H1 (cell line): ENCODE measurements around the gene DKKL1. TPM values are rescaled to one million over a fixed set of nuclear protein-coding genes. Genes with fewer than 3 reads are reported as not detected.

ENCODE experiments used
- CREB1 ChIP-seq: IDR thresholded peaks from 2 replicates; pipeline ENCODE4 v1.6.1; 2012; ENCODE audit warnings: inconsistent platforms
- GABPA ChIP-seq: IDR thresholded peaks from 2 replicates; pipeline ENCODE4 v1.6.1; 2011; ENCODE audit warnings: mild to moderate bottlenecking, low read length, moderate library complexity, borderline replicate concordance; ENCODE audit not compliant: insufficient read depth
- HDAC6 ChIP-seq: IDR thresholded peaks from one replicate; pipeline ENCODE4 v1.7.1; 2012; ENCODE audit warnings: low read depth, mild to moderate bottlenecking, inconsistent platforms, low read length, moderate library complexity
- NRF1 ChIP-seq: IDR thresholded peaks from 2 replicates; pipeline ENCODE4 v1.6.1; 2011; ENCODE audit warnings: mild to moderate bottlenecking, low read depth, low read length, improper control_type of control experiment
- RXRA ChIP-seq: IDR thresholded peaks from 2 replicates; pipeline ENCODE4 v1.6.1; 2011; ENCODE audit warnings: low read depth, mild to moderate bottlenecking, low read length, moderate library complexity; ENCODE audit not compliant: insufficient read depth
- SAP30 ChIP-seq: fragments of 300-600 bp; sonication (generic); IDR thresholded peaks from 2 replicates; pipeline ENCODE4 v1.7.1; 2012; ENCODE audit warnings: low read length, moderate library complexity, mild to moderate bottlenecking, inconsistent platforms; ENCODE audit not compliant: insufficient read depth, insufficient replicate concordance
- SIN3A ChIP-seq, 2 experiments: IDR thresholded peaks in 1 of 2; conservative IDR thresholded peaks in 1 of 2; 2 replicates each; pipeline ENCODE4 v1.6.1; 2011 to 2012; ENCODE audit warnings: low read length in 2 of 2, improper control_type of control experiment in 1 of 2, low read depth in 1 of 2, mild to moderate bottlenecking in 1 of 2
- SP4 ChIP-seq: IDR thresholded peaks from 2 replicates; pipeline ENCODE4 v1.6.1; 2012; ENCODE audit warnings: low read length, inconsistent platforms
- TEAD4 ChIP-seq: IDR thresholded peaks from 2 replicates; pipeline ENCODE4 v1.6.1; 2012; ENCODE audit warnings: low read depth, low read length, inconsistent platforms, mixed read lengths
- YY1 ChIP-seq: IDR thresholded peaks from 2 replicates; pipeline ENCODE4 v1.6.1; 2011; ENCODE audit warnings: low read depth, mild to moderate bottlenecking, low read length
- polyA plus RNA-seq, 7 experiments: library from polyadenylated mRNA; depleted of rRNA in 3 of 7; stranded (reverse) in 5 of 7; unstranded in 2 of 7; fragments of >200 nt in 5 of 7; fragments of 200-250 nt in 2 of 7; gene quantifications; 1 replicate in 5 of 7; 2 replicates in 1 of 7; 4 replicates in 1 of 7; pipeline versions ENCODE4 v1.2.1 to v1.2.3, GENCODE V29; 2011 to 2013; ENCODE audit warnings: missing spikeins in 2 of 7, mixed read lengths in 2 of 7
- total RNA-seq: library from RNA; stranded (reverse); fragmentation: NEBNext Ultra II Directional; extraction: Animal tissue kit (Norgen Biotek cat#: 25700); gene quantifications from 2 replicates; pipeline ENCODE4 v1.2.1, GENCODE V29; 2021
- TF ChIP-seq, protein P1 (sequence below): fragments of 300-600 bp; sonication (generic); IDR thresholded peaks from 2 replicates; pipeline ENCODE4 v1.7.1; 2012; ENCODE audit warnings: low read length, moderate library complexity, mild to moderate bottlenecking, inconsistent platforms; ENCODE audit not compliant: insufficient replicate concordance

The DKKL1 gene
- total and polyA plus RNA-seq, 2 of the 8 experiments (the other 6 are each of a cell fraction or from before 2014, with no cell fraction given), result 2.6 to 6.8 TPM

DNA sequence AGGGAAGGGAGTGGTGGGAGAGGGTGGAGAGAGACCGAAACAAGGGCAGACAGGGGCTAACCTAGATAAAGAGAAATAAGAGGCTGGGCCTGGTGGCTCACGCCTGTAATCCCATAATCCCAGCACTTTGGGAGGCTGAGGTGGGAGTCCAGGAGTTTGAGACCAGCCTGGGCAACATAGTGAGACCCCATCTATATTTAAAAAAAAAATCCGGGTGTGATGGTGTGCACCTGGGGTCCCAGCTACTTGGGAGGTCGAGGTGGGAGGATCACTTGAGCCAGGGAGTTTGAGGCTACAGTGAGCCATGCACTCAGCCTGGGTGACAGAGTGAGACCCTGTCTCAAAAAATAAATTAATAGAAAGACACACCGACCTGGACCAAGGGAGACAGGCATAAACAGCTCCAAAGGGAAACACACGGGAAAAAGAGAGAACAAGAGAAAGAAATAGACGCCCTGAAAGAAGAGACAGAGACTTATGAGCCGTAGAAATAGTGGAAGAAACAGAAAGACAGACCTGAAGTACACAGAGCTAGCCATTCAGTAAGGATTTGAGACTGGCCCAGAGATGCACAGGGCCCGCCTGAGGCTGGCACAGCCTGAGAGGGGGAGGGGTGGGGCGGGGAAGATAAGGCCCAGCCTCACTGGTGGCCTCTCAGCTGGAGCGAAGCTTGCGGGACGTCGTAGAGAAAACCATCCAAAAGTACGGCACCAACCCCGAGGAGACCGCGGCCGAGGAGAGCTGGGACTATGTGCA is 26.2 kb upstream of the DKKL1 start (continued):
- TF ChIP-seq, protein P1, sequence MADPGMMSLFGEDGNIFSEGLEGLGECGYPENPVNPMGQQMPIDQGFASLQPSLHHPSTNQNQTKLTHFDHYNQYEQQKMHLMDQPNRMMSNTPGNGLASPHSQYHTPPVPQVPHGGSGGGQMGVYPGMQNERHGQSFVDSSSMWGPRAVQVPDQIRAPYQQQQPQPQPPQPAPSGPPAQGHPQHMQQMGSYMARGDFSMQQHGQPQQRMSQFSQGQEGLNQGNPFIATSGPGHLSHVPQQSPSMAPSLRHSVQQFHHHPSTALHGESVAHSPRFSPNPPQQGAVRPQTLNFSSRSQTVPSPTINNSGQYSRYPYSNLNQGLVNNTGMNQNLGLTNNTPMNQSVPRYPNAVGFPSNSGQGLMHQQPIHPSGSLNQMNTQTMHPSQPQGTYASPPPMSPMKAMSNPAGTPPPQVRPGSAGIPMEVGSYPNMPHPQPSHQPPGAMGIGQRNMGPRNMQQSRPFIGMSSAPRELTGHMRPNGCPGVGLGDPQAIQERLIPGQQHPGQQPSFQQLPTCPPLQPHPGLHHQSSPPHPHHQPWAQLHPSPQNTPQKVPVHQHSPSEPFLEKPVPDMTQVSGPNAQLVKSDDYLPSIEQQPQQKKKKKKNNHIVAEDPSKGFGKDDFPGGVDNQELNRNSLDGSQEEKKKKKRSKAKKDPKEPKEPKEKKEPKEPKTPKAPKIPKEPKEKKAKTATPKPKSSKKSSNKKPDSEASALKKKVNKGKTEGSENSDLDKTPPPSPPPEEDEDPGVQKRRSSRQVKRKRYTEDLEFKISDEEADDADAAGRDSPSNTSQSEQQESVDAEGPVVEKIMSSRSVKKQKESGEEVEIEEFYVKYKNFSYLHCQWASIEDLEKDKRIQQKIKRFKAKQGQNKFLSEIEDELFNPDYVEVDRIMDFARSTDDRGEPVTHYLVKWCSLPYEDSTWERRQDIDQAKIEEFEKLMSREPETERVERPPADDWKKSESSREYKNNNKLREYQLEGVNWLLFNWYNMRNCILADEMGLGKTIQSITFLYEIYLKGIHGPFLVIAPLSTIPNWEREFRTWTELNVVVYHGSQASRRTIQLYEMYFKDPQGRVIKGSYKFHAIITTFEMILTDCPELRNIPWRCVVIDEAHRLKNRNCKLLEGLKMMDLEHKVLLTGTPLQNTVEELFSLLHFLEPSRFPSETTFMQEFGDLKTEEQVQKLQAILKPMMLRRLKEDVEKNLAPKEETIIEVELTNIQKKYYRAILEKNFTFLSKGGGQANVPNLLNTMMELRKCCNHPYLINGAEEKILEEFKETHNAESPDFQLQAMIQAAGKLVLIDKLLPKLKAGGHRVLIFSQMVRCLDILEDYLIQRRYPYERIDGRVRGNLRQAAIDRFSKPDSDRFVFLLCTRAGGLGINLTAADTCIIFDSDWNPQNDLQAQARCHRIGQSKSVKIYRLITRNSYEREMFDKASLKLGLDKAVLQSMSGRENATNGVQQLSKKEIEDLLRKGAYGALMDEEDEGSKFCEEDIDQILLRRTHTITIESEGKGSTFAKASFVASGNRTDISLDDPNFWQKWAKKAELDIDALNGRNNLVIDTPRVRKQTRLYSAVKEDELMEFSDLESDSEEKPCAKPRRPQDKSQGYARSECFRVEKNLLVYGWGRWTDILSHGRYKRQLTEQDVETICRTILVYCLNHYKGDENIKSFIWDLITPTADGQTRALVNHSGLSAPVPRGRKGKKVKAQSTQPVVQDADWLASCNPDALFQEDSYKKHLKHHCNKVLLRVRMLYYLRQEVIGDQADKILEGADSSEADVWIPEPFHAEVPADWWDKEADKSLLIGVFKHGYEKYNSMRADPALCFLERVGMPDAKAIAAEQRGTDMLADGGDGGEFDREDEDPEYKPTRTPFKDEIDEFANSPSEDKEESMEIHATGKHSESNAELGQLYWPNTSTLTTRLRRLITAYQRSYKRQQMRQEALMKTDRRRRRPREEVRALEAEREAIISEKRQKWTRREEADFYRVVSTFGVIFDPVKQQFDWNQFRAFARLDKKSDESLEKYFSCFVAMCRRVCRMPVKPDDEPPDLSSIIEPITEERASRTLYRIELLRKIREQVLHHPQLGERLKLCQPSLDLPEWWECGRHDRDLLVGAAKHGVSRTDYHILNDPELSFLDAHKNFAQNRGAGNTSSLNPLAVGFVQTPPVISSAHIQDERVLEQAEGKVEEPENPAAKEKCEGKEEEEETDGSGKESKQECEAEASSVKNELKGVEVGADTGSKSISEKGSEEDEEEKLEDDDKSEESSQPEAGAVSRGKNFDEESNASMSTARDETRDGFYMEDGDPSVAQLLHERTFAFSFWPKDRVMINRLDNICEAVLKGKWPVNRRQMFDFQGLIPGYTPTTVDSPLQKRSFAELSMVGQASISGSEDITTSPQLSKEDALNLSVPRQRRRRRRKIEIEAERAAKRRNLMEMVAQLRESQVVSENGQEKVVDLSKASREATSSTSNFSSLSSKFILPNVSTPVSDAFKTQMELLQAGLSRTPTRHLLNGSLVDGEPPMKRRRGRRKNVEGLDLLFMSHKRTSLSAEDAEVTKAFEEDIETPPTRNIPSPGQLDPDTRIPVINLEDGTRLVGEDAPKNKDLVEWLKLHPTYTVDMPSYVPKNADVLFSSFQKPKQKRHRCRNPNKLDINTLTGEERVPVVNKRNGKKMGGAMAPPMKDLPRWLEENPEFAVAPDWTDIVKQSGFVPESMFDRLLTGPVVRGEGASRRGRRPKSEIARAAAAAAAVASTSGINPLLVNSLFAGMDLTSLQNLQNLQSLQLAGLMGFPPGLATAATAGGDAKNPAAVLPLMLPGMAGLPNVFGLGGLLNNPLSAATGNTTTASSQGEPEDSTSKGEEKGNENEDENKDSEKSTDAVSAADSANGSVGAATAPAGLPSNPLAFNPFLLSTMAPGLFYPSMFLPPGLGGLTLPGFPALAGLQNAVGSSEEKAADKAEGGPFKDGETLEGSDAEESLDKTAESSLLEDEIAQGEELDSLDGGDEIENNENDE, result no peak
- TF ChIP-seq HDAC6 (no peak), RXRA (no peak), YY1 (no peak), NRF1 (no peak), SP4 (no peak), SAP30 (no peak), TEAD4 (no peak), GABPA (no peak), CREB1 (no peak), SIN3A (conservative IDR thresholded peaks at IDR 0.05 in 1 of 2, IDR thresholded peaks at IDR 0.05 in 1 of 2; ENCODE audit: low read depth in 1 of 2, low read length in 2 of 2) (no peak)
